ENCODE measurements around the gene TPO. TPM values are rescaled to one million over a fixed set of nuclear protein-coding genes. Genes with fewer than 3 reads are reported as not detected.
"Not testable (repeated sequence)": the region's sequence is repeated elsewhere in the genome, so short reads cannot be mapped to it uniquely, and the experiment has no call there.

TPO gene
- total RNA-seq, 1 experiment from 2014 or later: not detected

DNA sequence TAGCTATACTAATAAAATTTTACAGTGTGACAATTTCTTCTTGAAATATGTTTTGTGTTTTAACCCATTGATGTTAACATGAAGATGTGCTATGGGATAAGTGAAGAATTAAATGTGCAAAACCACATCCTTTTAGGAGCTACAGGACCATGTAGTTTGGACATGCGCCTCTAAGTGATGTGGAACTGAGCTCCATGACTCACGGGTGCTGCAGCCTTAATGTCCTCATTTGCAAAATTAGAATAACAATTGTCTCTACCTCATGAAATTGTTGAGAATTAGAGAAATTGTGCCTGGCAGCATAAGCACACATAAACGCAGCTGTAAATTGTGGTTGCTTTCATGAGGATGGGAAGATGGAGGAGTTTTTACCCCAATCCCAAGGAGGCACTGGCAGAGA lies 31.6 kb upstream of the TPO start:
- no peak overlapping the region for H4K8ac ChIP-seq (replicated peaks; ENCODE audit: insufficient read length, low read depth, low read length)
- Mint-ChIP-seq H3K27ac (no peak overlapping the region), H3K36me3 (ENCODE audit: insufficient read depth in 1 of 3, low read depth in 3 of 3) (no peaks in the 10 kb centered on the region; a peak in 1 of 7 replicates), H3K4me3 (no peak overlapping the region), H3K9me3 (peaks cover 0 to 7% of the 10 kb centered on the region in 2 experiments; a peak in 2 of 5 replicates), H3K27me3 (ENCODE audit: low read depth) (peaks cover 84% of the 10 kb centered on the region), H3K4me1 (peaks cover 2 to 8% of the 10 kb centered on the region in 2 experiments)
- no peak overlapping the region for H3K56ac ChIP-seq (ENCODE audit: insufficient read length, low read depth, low read length)
- H3K23ac ChIP-seq (ENCODE audit: insufficient read length, low read depth, low read length): no peak overlapping the region
- H3K23me2 ChIP-seq (ENCODE audit: insufficient read length, low read depth, low read length, poor library complexity, severe bottlenecking): no peaks in the 10 kb centered on the region
- no peak overlapping the region for H3K27ac ChIP-seq (ENCODE audit: insufficient read length, low read depth, low read length)
- H4K91ac ChIP-seq (ENCODE audit: insufficient read length, low read depth, low read length): no peak overlapping the region
- H3K14ac ChIP-seq (ENCODE audit: insufficient read depth, low read length): no peak overlapping the region
- no peak overlapping the region for H2BK5ac ChIP-seq (ENCODE audit: insufficient read length, low read length)
- H3K79me1 ChIP-seq (ENCODE audit: insufficient read depth, low read depth, low read length, poor library complexity, severe bottlenecking): no peaks in the 10 kb centered on the region
- WGBS (ENCODE audit: extremely low coverage, insufficient read length, low lambda C conversion rate): no CpG with 5 or more reads among the region's 3 CpGs
- H3K9me3 ChIP-seq (ENCODE audit: control insufficient read depth, low read depth, low read length): no peaks in the 10 kb centered on the region
- no peak overlapping the region for H3K4me2 ChIP-seq (ENCODE audit: insufficient read depth, insufficient read length, low read length)
- TF ChIP-seq, protein P1, sequence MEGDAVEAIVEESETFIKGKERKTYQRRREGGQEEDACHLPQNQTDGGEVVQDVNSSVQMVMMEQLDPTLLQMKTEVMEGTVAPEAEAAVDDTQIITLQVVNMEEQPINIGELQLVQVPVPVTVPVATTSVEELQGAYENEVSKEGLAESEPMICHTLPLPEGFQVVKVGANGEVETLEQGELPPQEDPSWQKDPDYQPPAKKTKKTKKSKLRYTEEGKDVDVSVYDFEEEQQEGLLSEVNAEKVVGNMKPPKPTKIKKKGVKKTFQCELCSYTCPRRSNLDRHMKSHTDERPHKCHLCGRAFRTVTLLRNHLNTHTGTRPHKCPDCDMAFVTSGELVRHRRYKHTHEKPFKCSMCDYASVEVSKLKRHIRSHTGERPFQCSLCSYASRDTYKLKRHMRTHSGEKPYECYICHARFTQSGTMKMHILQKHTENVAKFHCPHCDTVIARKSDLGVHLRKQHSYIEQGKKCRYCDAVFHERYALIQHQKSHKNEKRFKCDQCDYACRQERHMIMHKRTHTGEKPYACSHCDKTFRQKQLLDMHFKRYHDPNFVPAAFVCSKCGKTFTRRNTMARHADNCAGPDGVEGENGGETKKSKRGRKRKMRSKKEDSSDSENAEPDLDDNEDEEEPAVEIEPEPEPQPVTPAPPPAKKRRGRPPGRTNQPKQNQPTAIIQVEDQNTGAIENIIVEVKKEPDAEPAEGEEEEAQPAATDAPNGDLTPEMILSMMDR (conservative IDR thresholded peaks at IDR 0.05): no peak
- no peaks in the 10 kb centered on the region for H3K79me2 ChIP-seq (ENCODE audit: insufficient read depth, low read length)
- no peaks in the 10 kb centered on the region for H3K27me3 ChIP-seq (ENCODE audit: insufficient read depth, low read length)
- H3K4me1 ChIP-seq (ENCODE audit: insufficient read depth, low read length): peaks cover 4% of the 10 kb centered on the region; the same call in 1 of the 2 replicates
- H3K4ac ChIP-seq (ENCODE audit: low read depth, low read length): no peak overlapping the region
- no peak overlapping the region for H3K9ac ChIP-seq (ENCODE audit: extremely low read depth, insufficient read length, low read length)
- no peaks in the 10 kb centered on the region for H4K20me1 ChIP-seq (ENCODE audit: control insufficient read depth, insufficient read depth, insufficient read length)
- no peak overlapping the region for H4K5ac ChIP-seq (ENCODE audit: insufficient read length, low read depth, low read length)
- no peak overlapping the region for H2BK120ac ChIP-seq (ENCODE audit: low read depth, low read length, poor library complexity, severe bottlenecking)
- H2AK5ac ChIP-seq (ENCODE audit: insufficient read length, low read length): no peak overlapping the region
- no peak overlapping the region for H2BK15ac ChIP-seq (ENCODE audit: low read depth, low read length)
- DNase-seq: no peak
- no peak overlapping the region for H3T11ph ChIP-seq (ENCODE audit: low read length)
- no peak overlapping the region for H2BK12ac ChIP-seq (ENCODE audit: insufficient read length, low read depth, low read length)
- no peak overlapping the region for H2BK20ac ChIP-seq (ENCODE audit: low read depth, low read length, poor library complexity, severe bottlenecking)
- no peak overlapping the region for H2AFZ ChIP-seq (ENCODE audit: low read length)
- no peak overlapping the region for H3K18ac ChIP-seq (ENCODE audit: insufficient read length, low read depth, low read length)

DNA sequence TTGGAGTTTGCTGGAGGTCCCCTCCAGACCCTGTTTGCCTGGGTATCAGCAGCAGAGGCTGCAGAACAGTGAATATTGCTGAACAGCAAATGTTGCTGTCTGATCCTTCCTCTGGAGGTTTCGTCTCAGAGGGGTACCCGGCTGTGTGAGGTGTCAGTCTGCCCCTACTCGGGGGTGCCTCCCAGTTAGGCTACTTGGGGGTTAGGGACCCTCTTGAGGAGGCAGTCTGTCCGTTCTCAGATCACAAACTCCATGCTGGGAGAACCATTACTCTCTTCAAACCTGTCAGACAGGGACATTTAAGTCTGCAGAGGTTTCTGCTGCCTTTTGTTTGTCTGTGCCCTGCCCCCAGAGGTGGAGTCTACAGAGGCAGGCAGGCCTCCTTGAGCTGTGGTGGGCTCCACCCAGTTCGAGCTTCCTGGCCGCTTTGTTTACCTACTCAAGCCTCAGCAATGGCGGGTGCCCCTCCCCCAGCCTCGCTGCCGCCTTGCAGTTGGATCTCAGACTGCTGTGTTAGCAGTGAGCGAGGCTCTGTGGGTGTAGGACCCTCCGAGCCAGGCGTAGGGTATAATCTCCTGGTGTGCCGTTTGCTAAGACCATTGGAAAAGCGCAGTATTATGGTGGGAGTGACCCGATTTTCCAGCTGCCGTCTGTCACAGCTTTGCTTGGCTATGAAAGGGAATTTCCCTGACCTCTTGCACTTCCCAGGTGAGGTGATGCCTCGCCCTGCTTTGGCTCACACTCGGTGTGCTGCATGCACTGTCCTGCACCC lies 25.1 kb upstream of the TPO start:
- peak overlapping the region; percentile 43 for H3K4me2 ChIP-seq (ENCODE audit: insufficient read depth, insufficient read length, low read length)
- not testable (repeated sequence) for H3K27me3 ChIP-seq (ENCODE audit: insufficient read depth, low read length)

More for the DNA sequence above, 25.1 kb upstream of the TPO start:
- not testable (repeated sequence) for H4K5ac ChIP-seq (ENCODE audit: insufficient read length, low read depth, low read length); H2BK12ac ChIP-seq (ENCODE audit: insufficient read length, low read depth, low read length); H3K9me3 ChIP-seq (ENCODE audit: control insufficient read depth, low read depth, low read length); H4K91ac ChIP-seq (ENCODE audit: insufficient read length, low read depth, low read length); H3T11ph ChIP-seq (ENCODE audit: low read length); H3K56ac ChIP-seq (ENCODE audit: insufficient read length, low read depth, low read length); H2AFZ ChIP-seq (ENCODE audit: low read length); H3K23me2 ChIP-seq (ENCODE audit: insufficient read length, low read depth, low read length, poor library complexity, severe bottlenecking); H3K9me3 Mint-ChIP-seq; H2BK120ac ChIP-seq (ENCODE audit: low read depth, low read length, poor library complexity, severe bottlenecking); H4K20me1 ChIP-seq (ENCODE audit: control insufficient read depth, insufficient read depth, insufficient read length); H4K8ac ChIP-seq (replicated peaks; ENCODE audit: insufficient read length, low read depth, low read length); H3K27ac ChIP-seq (ENCODE audit: insufficient read length, low read depth, low read length); H2AK5ac ChIP-seq (ENCODE audit: insufficient read length, low read length); H3K14ac ChIP-seq (ENCODE audit: insufficient read depth, low read length); H3K23ac ChIP-seq (ENCODE audit: insufficient read length, low read depth, low read length); H2BK5ac ChIP-seq (ENCODE audit: insufficient read length, low read length); H2BK15ac ChIP-seq (ENCODE audit: low read depth, low read length); H3K4ac ChIP-seq (ENCODE audit: low read depth, low read length); H2BK20ac ChIP-seq (ENCODE audit: low read depth, low read length, poor library complexity, severe bottlenecking); H3K79me1 ChIP-seq (ENCODE audit: insufficient read depth, low read depth, low read length, poor library complexity, severe bottlenecking); H3K4me1 ChIP-seq (ENCODE audit: insufficient read depth, low read length); DNase-seq; H3K36me3 Mint-ChIP-seq (ENCODE audit: insufficient read depth in 1 of 3, low read depth in 3 of 3); H3K79me2 ChIP-seq (ENCODE audit: insufficient read depth, low read length); H3K18ac ChIP-seq (ENCODE audit: insufficient read length, low read depth, low read length)
- Mint-ChIP-seq H3K27ac (peak overlapping the region in 2 of 3 experiments; percentile 75 to 91; a peak in 5 of 7 replicates), H3K4me3 (peak overlapping the region; percentile 71 to 77), H3K27me3 (ENCODE audit: low read depth) (peaks cover 86% of the 10 kb centered on the region), H3K4me1 (peaks cover 13 to 19% of the 10 kb centered on the region in 2 experiments)
- WGBS (ENCODE audit: extremely low coverage, insufficient read length, low lambda C conversion rate): no CpG with 5 or more reads among the region's 18 CpGs
- peak overlapping the region; percentile 9 for H3K9ac ChIP-seq (ENCODE audit: extremely low read depth, insufficient read length, low read length)

Data from H9 (cell line).